HG02798 (cell line): ENCODE data around the gene WDFY2.
"Not testable (repeated sequence)": the region's sequence is repeated elsewhere in the genome, so short reads cannot be mapped to it uniquely, and the experiment has no call there.

ENCODE experiments used
- ATAC-seq: cut with Tn5 transposase; IDR thresholded peaks from one replicate; pipeline ENCODE4 v1.9.1; 2021; ENCODE audit warnings: mild to moderate bottlenecking; ENCODE audit not compliant: unreplicated experiment, poor library complexity

The WDFY2 gene

GRCh38 chr13:51562011-51562671, 22.1 kb upstream of the WDFY2 start:
- ATAC-seq, result peak; percentile 88

- ATAC-seq, result no peak
Observed at GRCh38 chr13:51564252-51564651, 20.0 kb upstream of the WDFY2 start.

GRCh38 chr13:51564671-51565070, 19.6 kb upstream of the WDFY2 start:
- ATAC-seq, result no peak

- ATAC-seq, result not testable (repeated sequence)
Observed at GRCh38 chr13:51569001-51569400, 15.3 kb upstream of the WDFY2 start.

- ATAC-seq, result no peak
Observed at GRCh38 chr13:51576754-51577153, 7.5 kb upstream of the WDFY2 start.

GRCh38 chr13:51577690-51578089, 6.6 kb upstream of the WDFY2 start:
- no peak for ATAC-seq

GRCh38 chr13:51579676-51580075, 4.6 kb upstream of the WDFY2 start:
- no peak for ATAC-seq

GRCh38 chr13:51581148-51581820, 3.0 kb upstream of the WDFY2 start:
- no peak for ATAC-seq

- no peak for ATAC-seq
Observed at GRCh38 chr13:51583469-51583874, 790 bp upstream of the WDFY2 start.

GRCh38 chr13:51584731-51585672, 740 bp downstream of the WDFY2 start:
- peak; percentile 25 for ATAC-seq

- no peak for ATAC-seq
Observed at GRCh38 chr13:51585696-51586095, 1.4 kb downstream of the WDFY2 start.

- no peak for ATAC-seq
Observed at GRCh38 chr13:51587372-51587771, 3.1 kb downstream of the WDFY2 start.

- no peak for ATAC-seq
Observed at GRCh38 chr13:51588406-51588949, 4.2 kb downstream of the WDFY2 start.

- ATAC-seq, result no peak
Observed at GRCh38 chr13:51589793-51590192, 5.5 kb downstream of the WDFY2 start.

GRCh38 chr13:51590231-51590970, 6.1 kb downstream of the WDFY2 start:
- no peak for ATAC-seq

GRCh38 chr13:51590971-51591627, 6.8 kb downstream of the WDFY2 start:
- no peak for ATAC-seq

GRCh38 chr13:51591938-51592337, 7.7 kb downstream of the WDFY2 start:
- not testable (repeated sequence) for ATAC-seq

GRCh38 chr13:51594432-51594831, 10.2 kb downstream of the WDFY2 start:
- no peak for ATAC-seq

GRCh38 chr13:51595416-51595815, 11.2 kb downstream of the WDFY2 start:
- no peak for ATAC-seq
